ENCODE results near the gene PATL2. TPM values are rescaled to one million over a fixed set of nuclear protein-coding genes. Genes with fewer than 3 reads are reported as not detected.

The PATL2 gene
- polyA plus RNA-seq, 2 donors, result 0.33 to 0.84 TPM

DNA sequence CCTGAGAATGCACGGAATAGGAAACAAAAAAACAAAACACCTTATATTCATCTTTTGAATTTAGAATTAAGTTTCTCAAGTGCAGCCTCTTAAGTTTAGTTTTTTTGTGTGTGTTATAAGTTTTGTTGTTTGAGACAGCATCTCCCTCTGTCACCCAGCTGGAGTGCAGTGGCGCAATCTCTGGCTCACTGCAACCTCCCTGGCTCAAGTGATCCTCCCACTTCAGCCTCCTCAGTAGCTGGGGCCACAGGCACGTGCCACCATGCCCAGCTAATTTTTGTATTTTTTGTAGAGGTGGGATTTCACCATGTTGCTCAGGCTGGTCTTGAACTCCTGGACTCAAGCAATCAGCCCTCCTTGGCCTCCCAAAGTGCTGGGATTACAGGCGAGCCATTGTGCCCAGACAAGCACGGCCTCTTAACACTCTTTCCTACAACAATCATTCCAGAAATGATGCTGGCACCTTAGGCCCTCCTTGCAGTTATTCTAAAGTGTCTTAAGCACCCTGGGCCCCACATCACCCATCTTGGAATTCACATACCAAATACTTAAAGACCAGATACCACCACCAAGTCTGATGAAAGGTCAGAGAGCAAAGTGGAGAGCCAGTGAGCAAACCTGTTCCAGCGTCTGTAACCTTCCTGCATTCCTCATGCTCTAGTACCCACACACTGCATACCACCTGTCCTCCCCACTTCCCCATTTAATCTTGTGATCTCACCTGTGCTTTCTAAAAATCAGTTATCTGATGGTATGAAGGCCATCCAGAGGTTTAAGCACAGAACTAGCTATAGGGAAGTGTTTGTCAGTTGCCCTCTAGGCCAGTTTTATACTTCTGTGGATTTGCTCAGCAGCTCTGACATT lies 40.8 kb downstream of the PATL2 start:
- H3K4me3 ChIP-seq (ENCODE audit: low read depth in 1 of 2, low read length in 2 of 2), result no peak overlapping the region
- WGBS, 2 donors, result 86 to 89% methylated on average over 6 of the region's 6 CpGs
- no peak overlapping the region for H3K27ac ChIP-seq (ENCODE audit: low read depth in 2 of 2, low read length in 1 of 2)
- no peaks in the 10 kb centered on the region for H3K4me1 ChIP-seq (ENCODE audit: control insufficient read depth in 2 of 2, insufficient read depth in 2 of 2, low read length in 1 of 2)
- H3K27me3 ChIP-seq (ENCODE audit: control insufficient read depth in 1 of 2, insufficient read depth in 2 of 2, low read length in 2 of 2), result no peaks in the 10 kb centered on the region
- no peaks in the 10 kb centered on the region for H3K36me3 ChIP-seq (ENCODE audit: control insufficient read depth in 2 of 2, insufficient read depth in 2 of 2, low read length in 1 of 2)
- H3K9me3 ChIP-seq (ENCODE audit: control insufficient read depth in 2 of 2, insufficient read depth in 1 of 2, low read depth in 1 of 2, low read length in 1 of 2), result no peaks in the 10 kb centered on the region

GRCh38 chr15:44668921-44669320 lies 42.2 kb downstream of the PATL2 start:
- Histone ChIP-seq H3K36me3 (ENCODE audit: control insufficient read depth in 2 of 2, insufficient read depth in 2 of 2, low read length in 1 of 2) (no peaks in the 10 kb centered on the region), H3K4me3 (ENCODE audit: low read depth in 1 of 2, low read length in 2 of 2) (no peak overlapping the region), H3K27me3 (ENCODE audit: control insufficient read depth in 1 of 2, insufficient read depth in 2 of 2, low read length in 2 of 2) (no peaks in the 10 kb centered on the region), H3K4me1 (ENCODE audit: control insufficient read depth in 2 of 2, insufficient read depth in 2 of 2, low read length in 1 of 2) (no peaks in the 10 kb centered on the region), H3K27ac (ENCODE audit: low read depth in 2 of 2, low read length in 1 of 2) (no peak overlapping the region), H3K9me3 (ENCODE audit: control insufficient read depth in 2 of 2, insufficient read depth in 1 of 2, low read depth in 1 of 2, low read length in 1 of 2) (no peaks in the 10 kb centered on the region)
- WGBS, 2 donors, result 64 to 66% methylated on average over 2 of the region's 2 CpGs

- H3K9me3 ChIP-seq (ENCODE audit: control insufficient read depth in 2 of 2, insufficient read depth in 1 of 2, low read depth in 1 of 2, low read length in 1 of 2), result no peaks in the 10 kb centered on the region
- H3K27me3 ChIP-seq (ENCODE audit: control insufficient read depth in 1 of 2, insufficient read depth in 2 of 2, low read length in 2 of 2), result no peaks in the 10 kb centered on the region
- 66 to 71% methylated on average over 3 of the region's 3 CpGs for WGBS, 2 donors
- H3K4me1 ChIP-seq (ENCODE audit: control insufficient read depth in 2 of 2, insufficient read depth in 2 of 2, low read length in 1 of 2), result peaks cover 0 to 2% of the 10 kb centered on the region in 2 donors
- H3K27ac ChIP-seq (ENCODE audit: low read depth in 2 of 2, low read length in 1 of 2), result no peak overlapping the region
- no peaks in the 10 kb centered on the region for H3K36me3 ChIP-seq (ENCODE audit: control insufficient read depth in 2 of 2, insufficient read depth in 2 of 2, low read length in 1 of 2)
- no peak overlapping the region for H3K4me3 ChIP-seq (ENCODE audit: low read depth in 1 of 2, low read length in 2 of 2)
Measured at GRCh38 chr15:44667039-44667360, 44.1 kb downstream of the PATL2 start.

DNA sequence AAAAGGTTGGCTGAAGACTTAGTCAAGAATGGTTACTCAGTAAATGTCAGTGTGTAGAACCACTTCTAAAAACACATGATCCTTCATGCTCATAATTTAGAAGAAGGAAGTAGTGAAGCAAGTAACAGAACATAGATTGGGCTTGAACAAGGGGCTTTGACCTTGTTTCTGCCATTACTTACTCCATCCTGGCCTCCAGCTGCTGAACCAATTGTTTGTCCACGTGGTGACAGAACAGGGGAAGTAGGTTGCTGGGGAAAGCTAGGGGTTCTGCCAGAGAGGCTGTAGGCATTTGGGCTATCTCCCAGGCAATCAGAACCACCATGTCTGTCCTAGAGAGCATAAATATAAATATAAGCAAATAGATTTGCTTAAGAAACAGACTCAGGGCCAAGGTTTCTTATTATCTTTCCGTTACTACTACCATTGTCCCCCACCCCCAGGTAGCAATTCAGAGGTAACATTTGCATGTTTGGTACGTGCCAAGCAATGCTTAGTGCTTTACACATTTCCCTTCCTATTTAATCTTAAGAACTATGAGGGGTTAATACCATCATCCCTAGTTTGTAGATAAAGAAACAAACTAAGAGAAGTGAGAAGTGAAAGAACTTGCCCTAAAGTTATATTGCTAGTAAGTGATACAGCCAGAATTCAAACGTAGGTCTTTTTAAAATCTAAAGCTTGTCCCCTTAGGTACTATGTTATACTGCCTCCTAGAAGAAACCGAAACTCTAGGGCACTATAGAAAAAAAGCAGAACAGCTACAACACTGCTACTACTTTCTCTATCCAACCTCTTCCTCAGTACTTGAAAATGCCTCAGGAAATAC lies 44.7 kb downstream of the PATL2 start:
- H3K9me3 ChIP-seq (ENCODE audit: control insufficient read depth in 2 of 2, insufficient read depth in 1 of 2, low read depth in 1 of 2, low read length in 1 of 2), result no peaks in the 10 kb centered on the region
- WGBS, 2 donors, result 50 to 54% methylated on average over 5 of the region's 5 CpGs
- H3K4me3 ChIP-seq (ENCODE audit: low read depth in 1 of 2, low read length in 2 of 2), result no peak overlapping the region
- no peak overlapping the region for H3K27ac ChIP-seq (ENCODE audit: low read depth in 2 of 2, low read length in 1 of 2)
- no peaks in the 10 kb centered on the region for H3K36me3 ChIP-seq (ENCODE audit: control insufficient read depth in 2 of 2, insufficient read depth in 2 of 2, low read length in 1 of 2)
- peaks cover 0 to 2% of the 10 kb centered on the region in 2 donors for H3K4me1 ChIP-seq (ENCODE audit: control insufficient read depth in 2 of 2, insufficient read depth in 2 of 2, low read length in 1 of 2)
- H3K27me3 ChIP-seq (ENCODE audit: control insufficient read depth in 1 of 2, insufficient read depth in 2 of 2, low read length in 2 of 2), result no peaks in the 10 kb centered on the region

DNA sequence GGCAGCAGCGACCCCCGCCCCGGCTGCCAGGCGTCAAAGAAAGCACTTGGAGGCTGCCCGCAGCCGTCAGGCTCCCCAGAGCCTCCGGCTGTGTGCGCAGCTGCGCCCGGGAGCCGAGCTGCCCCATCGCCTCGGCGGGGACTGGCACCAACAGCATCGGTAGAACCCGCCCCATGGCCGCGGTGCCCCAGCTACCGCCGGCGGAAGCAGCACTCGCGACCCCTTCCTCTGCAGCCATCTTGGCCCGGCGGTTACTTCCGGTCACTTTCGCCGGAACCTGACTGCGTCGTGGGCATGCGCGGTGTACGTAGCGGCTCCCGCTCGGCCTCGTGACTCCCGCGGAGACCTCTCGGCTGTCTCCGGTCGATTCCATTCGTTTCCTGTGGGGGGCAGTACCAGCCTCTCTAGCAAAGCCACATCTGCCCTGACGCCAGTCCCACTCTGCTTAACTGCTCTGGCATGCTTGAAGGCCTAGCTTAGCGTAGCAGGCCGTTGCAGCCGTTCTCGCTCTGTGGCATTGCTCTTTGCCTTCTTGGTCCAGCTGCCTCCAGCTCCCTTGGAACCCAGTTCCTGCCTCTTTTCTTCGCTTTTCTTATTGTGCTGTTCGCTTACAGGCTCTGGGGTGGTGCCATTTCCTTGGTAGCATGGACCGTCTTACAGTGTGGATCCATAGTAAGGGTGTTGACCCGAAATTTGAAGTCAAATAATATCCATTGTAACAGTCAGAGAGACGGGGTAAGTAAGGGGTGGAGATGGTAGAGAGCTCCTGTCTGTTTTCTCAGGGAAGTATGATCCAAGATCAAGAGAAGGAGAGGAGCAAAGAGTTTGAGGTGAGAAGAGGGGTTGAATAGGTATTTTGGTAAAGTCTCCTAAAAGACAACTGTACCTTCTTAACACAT lies 47.5 kb downstream of the PATL2 start, which contains the start of gene SPG11:
Gene SPG11 (minus strand): TSS at position 253 of the 899 bp plus-strand sequence. CDS start 15 bp downstream, at position 238.
- H3K36me3 ChIP-seq (ENCODE audit: control insufficient read depth in 2 of 2, insufficient read depth in 2 of 2, low read length in 1 of 2), result no peaks in the 10 kb centered on the region
- no peaks in the 10 kb centered on the region for H3K9me3 ChIP-seq (ENCODE audit: control insufficient read depth in 2 of 2, insufficient read depth in 1 of 2, low read depth in 1 of 2, low read length in 1 of 2)
- H3K4me3 ChIP-seq (ENCODE audit: low read depth in 1 of 2, low read length in 2 of 2), result peak within 1 kb of the TSS; percentile 83 to 99
- WGBS, 2 donors, result 8% methylated on average over 53 of the region's 53 CpGs
- H3K27ac ChIP-seq (ENCODE audit: low read depth in 2 of 2, low read length in 1 of 2), result peak within 1 kb of the TSS; percentile 97 to 98
- peaks cover 0 to 2% of the 10 kb centered on the region in 2 donors for H3K4me1 ChIP-seq (ENCODE audit: control insufficient read depth in 2 of 2, insufficient read depth in 2 of 2, low read length in 1 of 2)
- no peaks in the 10 kb centered on the region for H3K27me3 ChIP-seq (ENCODE audit: control insufficient read depth in 1 of 2, insufficient read depth in 2 of 2, low read length in 2 of 2)

GRCh38 chr15:44662478-44663409 lies 48.4 kb downstream of the PATL2 start:
- Histone ChIP-seq H3K4me1 (ENCODE audit: control insufficient read depth in 2 of 2, insufficient read depth in 2 of 2, low read length in 1 of 2) (peaks cover 0 to 2% of the 10 kb centered on the region in 2 donors), H3K27ac (ENCODE audit: low read depth in 2 of 2, low read length in 1 of 2) (peak overlapping the region; percentile 97 to 98), H3K9me3 (ENCODE audit: control insufficient read depth in 2 of 2, insufficient read depth in 1 of 2, low read depth in 1 of 2, low read length in 1 of 2) (no peaks in the 10 kb centered on the region), H3K27me3 (ENCODE audit: control insufficient read depth in 1 of 2, insufficient read depth in 2 of 2, low read length in 2 of 2) (no peaks in the 10 kb centered on the region), H3K36me3 (ENCODE audit: control insufficient read depth in 2 of 2, insufficient read depth in 2 of 2, low read length in 1 of 2) (no peaks in the 10 kb centered on the region), H3K4me3 (ENCODE audit: low read depth in 1 of 2, low read length in 2 of 2) (peak overlapping the region; percentile 83 to 99)
- 6 to 13% methylated on average over 33 to 34 of the region's 34 CpGs for WGBS, 2 donors

DNA sequence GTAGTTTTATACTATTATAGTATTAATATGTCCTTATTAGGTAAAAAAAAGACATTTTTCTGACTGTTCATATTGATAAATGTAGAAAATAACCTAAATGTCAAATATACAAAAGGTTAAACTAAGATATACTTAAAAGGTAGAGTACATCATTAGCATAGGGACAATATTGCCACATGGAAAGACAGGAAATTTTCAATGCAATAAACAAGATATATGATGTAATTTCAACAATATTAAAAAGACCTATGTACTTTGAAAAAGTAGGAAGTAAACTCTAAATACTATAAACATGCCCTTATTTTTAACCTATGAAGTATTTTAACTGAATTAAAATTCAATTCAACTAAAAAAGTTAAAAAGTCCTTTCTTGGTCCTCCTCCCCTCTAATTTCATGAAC lies 49.5 kb downstream of the PATL2 start:
- Histone ChIP-seq H3K27ac (ENCODE audit: low read depth in 2 of 2, low read length in 1 of 2) (no peak overlapping the region), H3K9me3 (ENCODE audit: control insufficient read depth in 2 of 2, insufficient read depth in 1 of 2, low read depth in 1 of 2, low read length in 1 of 2) (no peaks in the 10 kb centered on the region), H3K36me3 (ENCODE audit: control insufficient read depth in 2 of 2, insufficient read depth in 2 of 2, low read length in 1 of 2) (no peaks in the 10 kb centered on the region), H3K27me3 (ENCODE audit: control insufficient read depth in 1 of 2, insufficient read depth in 2 of 2, low read length in 2 of 2) (no peaks in the 10 kb centered on the region), H3K4me1 (ENCODE audit: control insufficient read depth in 2 of 2, insufficient read depth in 2 of 2, low read length in 1 of 2) (peaks cover 0 to 2% of the 10 kb centered on the region in 2 donors), H3K4me3 (ENCODE audit: low read depth in 1 of 2, low read length in 2 of 2) (no peak overlapping the region)

DNA sequence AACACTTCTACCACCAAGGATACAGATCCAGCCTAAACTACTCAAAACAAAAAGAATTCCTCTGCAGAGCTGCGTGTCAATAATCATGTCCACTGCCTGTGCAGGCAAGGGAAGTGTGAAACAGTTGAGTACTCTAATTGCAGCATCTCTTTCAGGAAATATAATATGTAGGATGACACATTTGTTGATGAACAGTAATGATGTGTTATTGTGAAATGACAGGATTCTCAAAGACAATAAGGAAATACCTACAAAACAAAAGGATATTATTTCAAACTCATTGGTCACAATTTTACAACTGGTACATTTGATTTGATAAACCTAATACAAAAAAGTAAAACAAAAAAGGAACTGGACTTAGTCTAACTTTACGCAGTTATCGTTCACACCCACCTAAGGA lies 52.1 kb downstream of the PATL2 start:
- Histone ChIP-seq H3K9me3 (ENCODE audit: control insufficient read depth in 2 of 2, insufficient read depth in 1 of 2, low read depth in 1 of 2, low read length in 1 of 2) (no peaks in the 10 kb centered on the region), H3K27me3 (ENCODE audit: control insufficient read depth in 1 of 2, insufficient read depth in 2 of 2, low read length in 2 of 2) (no peaks in the 10 kb centered on the region), H3K36me3 (ENCODE audit: control insufficient read depth in 2 of 2, insufficient read depth in 2 of 2, low read length in 1 of 2) (peaks cover 0 to 3% of the 10 kb centered on the region in 2 donors), H3K4me3 (ENCODE audit: low read depth in 1 of 2, low read length in 2 of 2) (no peak overlapping the region), H3K4me1 (ENCODE audit: control insufficient read depth in 2 of 2, insufficient read depth in 2 of 2, low read length in 1 of 2) (peaks cover 0 to 2% of the 10 kb centered on the region in 2 donors), H3K27ac (ENCODE audit: low read depth in 2 of 2, low read length in 1 of 2) (no peak overlapping the region)
- 93 to 97% methylated on average over 3 of the region's 3 CpGs for WGBS, 2 donors
